Kidney epithelial cell (primary cell): ENCODE data around the gene SAFB. TPM values are rescaled to one million over a fixed set of nuclear protein-coding genes. Genes with fewer than 3 reads are reported as not detected.

ENCODE experiments used
- DNase-seq: peaks from one replicate; pipeline ENCODE4 v3.0.0-alpha.2; 2010; ENCODE audit warnings: low read depth
- H3K27me3 ChIP-seq: 2 replicates; pipeline ENCODE4 v1.6.0; 2011; ENCODE audit warnings: low read length; ENCODE audit not compliant: control insufficient read depth, insufficient read depth
- H3K36me3 ChIP-seq: 2 replicates; pipeline ENCODE4 v1.5.1; 2011; ENCODE audit warnings: low read length; ENCODE audit not compliant: control insufficient read depth, insufficient read depth
- H3K4me3 ChIP-seq: 2 replicates; pipeline ENCODE4 v1.5.1; 2011; ENCODE audit warnings: low read depth, mild to moderate bottlenecking, control low read depth, low read length
- total RNA-seq: library from RNA; depleted of rRNA; stranded (reverse); fragments of >200 nt; gene quantifications from 2 replicates; pipeline ENCODE4 v1.2.3, GENCODE V29; 2015
- TF ChIP-seq, protein P1 (sequence below): IDR thresholded peaks from 2 replicates; pipeline ENCODE4 v1.5.1; 2011; ENCODE audit warnings: mild to moderate bottlenecking, moderate library complexity, low read length, control low read depth, inconsistent platforms; ENCODE audit not compliant: insufficient read depth, poor library complexity, severe bottlenecking

The SAFB gene
- total RNA-seq, 1 donor from 2014 or later = 45.7 TPM

- DNase-seq = no peak
- TF ChIP-seq, protein P1, sequence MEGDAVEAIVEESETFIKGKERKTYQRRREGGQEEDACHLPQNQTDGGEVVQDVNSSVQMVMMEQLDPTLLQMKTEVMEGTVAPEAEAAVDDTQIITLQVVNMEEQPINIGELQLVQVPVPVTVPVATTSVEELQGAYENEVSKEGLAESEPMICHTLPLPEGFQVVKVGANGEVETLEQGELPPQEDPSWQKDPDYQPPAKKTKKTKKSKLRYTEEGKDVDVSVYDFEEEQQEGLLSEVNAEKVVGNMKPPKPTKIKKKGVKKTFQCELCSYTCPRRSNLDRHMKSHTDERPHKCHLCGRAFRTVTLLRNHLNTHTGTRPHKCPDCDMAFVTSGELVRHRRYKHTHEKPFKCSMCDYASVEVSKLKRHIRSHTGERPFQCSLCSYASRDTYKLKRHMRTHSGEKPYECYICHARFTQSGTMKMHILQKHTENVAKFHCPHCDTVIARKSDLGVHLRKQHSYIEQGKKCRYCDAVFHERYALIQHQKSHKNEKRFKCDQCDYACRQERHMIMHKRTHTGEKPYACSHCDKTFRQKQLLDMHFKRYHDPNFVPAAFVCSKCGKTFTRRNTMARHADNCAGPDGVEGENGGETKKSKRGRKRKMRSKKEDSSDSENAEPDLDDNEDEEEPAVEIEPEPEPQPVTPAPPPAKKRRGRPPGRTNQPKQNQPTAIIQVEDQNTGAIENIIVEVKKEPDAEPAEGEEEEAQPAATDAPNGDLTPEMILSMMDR = no peak
- Histone ChIP-seq H3K36me3 (no peaks in the 10 kb centered on the region), H3K4me3 (no peak overlapping the region), H3K27me3 (no peaks in the 10 kb centered on the region)
These were observed 53.9 kb downstream of the SAFB start for GRCh38 chr19:5676772-5677105.

GRCh38 chr19:5677136-5677535 is 54.3 kb downstream of the SAFB start:
- no peak for DNase-seq
- no peak overlapping the region for H3K4me3 ChIP-seq
- no peaks in the 10 kb centered on the region for H3K36me3 ChIP-seq
- TF ChIP-seq, protein P1 = no peak
- no peaks in the 10 kb centered on the region for H3K27me3 ChIP-seq

DNA sequence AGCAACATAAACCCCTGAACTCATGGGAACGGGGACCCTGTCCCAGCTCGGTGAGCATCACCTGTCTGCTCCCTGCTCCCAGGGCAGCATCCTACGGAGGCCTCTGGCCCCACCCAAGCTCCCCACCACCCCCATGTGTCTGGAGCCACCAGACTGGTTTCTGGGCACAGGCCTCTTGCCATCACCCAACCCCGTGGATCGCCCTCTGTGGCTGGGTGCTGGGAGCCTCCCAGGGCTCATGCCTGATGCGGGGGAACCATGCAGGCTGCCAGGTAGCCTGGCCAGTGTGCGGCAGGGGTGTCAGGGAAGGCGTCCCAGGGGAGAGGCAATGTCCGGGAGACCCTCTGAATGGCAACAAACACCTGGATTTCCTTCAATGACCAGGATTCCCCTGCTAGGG is 54.7 kb downstream of the SAFB start:
- Histone ChIP-seq H3K36me3 (no peaks in the 10 kb centered on the region), H3K27me3 (no peaks in the 10 kb centered on the region), H3K4me3 (no peak overlapping the region)
- TF ChIP-seq, protein P1 = no peak
- no peak for DNase-seq

- H3K27me3 ChIP-seq = no peaks in the 10 kb centered on the region
- no peak for DNase-seq
- TF ChIP-seq, protein P1 = no peak
- no peaks in the 10 kb centered on the region for H3K36me3 ChIP-seq
- no peak overlapping the region for H3K4me3 ChIP-seq
These were observed 55.3 kb downstream of the SAFB start for GRCh38 chr19:5678071-5678718.

GRCh38 chr19:5679289-5680083 is 56.6 kb downstream of the SAFB start:
- TF ChIP-seq, protein P1 = no peak
- H3K36me3 ChIP-seq = no peaks in the 10 kb centered on the region
- DNase-seq = no peak

More at GRCh38 chr19:5679289-5680083, 56.6 kb downstream of the SAFB start:
- peak overlapping the region; percentile 87 for H3K4me3 ChIP-seq
- no peaks in the 10 kb centered on the region for H3K27me3 ChIP-seq
